Measurements from ENCODE around the gene ZBTB24.

DNA sequence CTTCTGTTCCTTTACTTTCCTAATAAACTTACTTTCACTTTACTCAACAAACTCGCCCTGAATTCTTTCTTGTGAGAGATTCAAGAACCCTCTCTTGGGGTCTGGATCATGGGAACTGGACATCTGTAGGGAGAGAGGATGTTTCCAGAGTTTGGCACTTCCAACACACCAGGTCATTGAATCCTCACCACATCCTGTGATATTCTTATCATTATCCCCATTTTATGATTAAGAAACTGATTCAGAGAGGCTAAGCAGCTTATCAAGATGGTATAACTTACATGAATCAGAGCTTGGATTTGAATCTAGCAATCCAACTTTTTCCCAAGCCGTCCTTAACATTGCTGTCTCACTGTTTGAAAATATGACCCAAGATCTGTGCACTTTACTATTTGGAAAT lies 58.1 kb downstream of the ZBTB24 start:
- no peak for TF ChIP-seq GATA2 (IDR thresholded peaks at IDR 0.05; ENCODE audit: low read depth, low read length)
- no peak for TF ChIP-seq GATA3 (IDR thresholded peaks at IDR 0.05; ENCODE audit: low read depth, low read length)
